SK-N-MC (cell line): ENCODE results near the gene GLG1.
"Not testable (repeated sequence)": the region's sequence is repeated elsewhere in the genome, so short reads cannot be mapped to it uniquely, and the experiment has no call there.

Experiments used
- DNase-seq: peaks from one replicate; pipeline ENCODE4 v3.0.0-alpha.2; 2011; ENCODE audit warnings: low read depth, low spot score
- H3K27ac ChIP-seq: fragments of 200-600 bp; sonication (generic); 2 replicates; pipeline ENCODE4 v1.5.1; 2016; ENCODE audit warnings: mixed run types
- H3K36me3 ChIP-seq: fragments of 200-600 bp; sonication (generic); 2 replicates; pipeline ENCODE4 v1.6.1; 2017; ENCODE audit warnings: antibody characterized with exemption, low read length, mixed read lengths; ENCODE audit not compliant: insufficient read depth
- H3K4me3 ChIP-seq: fragments of 200-600 bp; sonication (generic); 2 replicates; pipeline ENCODE4 v1.5.1; 2016
- H3K9ac ChIP-seq: fragments of 200-600 bp; sonication (generic); 2 replicates; pipeline ENCODE4 v1.8.0; 2017; ENCODE audit warnings: mixed run types, mixed read lengths; ENCODE audit not compliant: insufficient read length
- H3K9me3 ChIP-seq: fragments of 200-600 bp; sonication (generic); 2 replicates; pipeline ENCODE4 v1.6.1; 2017; ENCODE audit warnings: low read depth, mild to moderate bottlenecking, antibody characterized with exemption, low read length, moderate library complexity, mixed read lengths
- EZH2 ChIP-seq: fragments of 200-600 bp; sonication (generic); IDR thresholded peaks from one replicate; pipeline ENCODE4 v1.6.1; 2017; ENCODE audit warnings: antibody characterized with exemption
- FOXP2 ChIP-seq: optimal IDR thresholded peaks from 2 replicates; pipeline ENCODE3; 2011; ENCODE audit warnings: mild to moderate bottlenecking, moderate library complexity; ENCODE audit not compliant: insufficient read depth; ENCODE audit errors: extremely low read length, control extremely low read depth
- POLR2AphosphoS5 ChIP-seq: IDR thresholded peaks from 2 replicates; pipeline ENCODE4 v1.6.1; 2012; ENCODE audit warnings: mild to moderate bottlenecking, low read depth, low read length, borderline replicate concordance

The GLG1 gene

GRCh38 chr16:74439685-74440084 is 167.2 kb downstream of the GLG1 start:
- H3K4me3 ChIP-seq = no peak overlapping the region
- peaks cover 7% of the 10 kb centered on the region; the same call in 1 of the 2 replicates for H3K36me3 ChIP-seq
- no peak overlapping the region for H3K9ac ChIP-seq
- no peak overlapping the region for H3K27ac ChIP-seq
- no peak for DNase-seq
- no peak for TF ChIP-seq POLR2AphosphoS5
- TF ChIP-seq EZH2 = no peak
- TF ChIP-seq FOXP2 = no peak
- H3K9me3 ChIP-seq = no peaks in the 10 kb centered on the region

- no peak for DNase-seq
- Histone ChIP-seq H3K9ac (no peak overlapping the region), H3K9me3 (no peaks in the 10 kb centered on the region), H3K27ac (no peak overlapping the region), H3K4me3 (no peak overlapping the region), H3K36me3 (peaks cover 7% of the 10 kb centered on the region; the same call in 1 of the 2 replicates)
- TF ChIP-seq EZH2 = no peak
- no peak for TF ChIP-seq POLR2AphosphoS5
- no peak for TF ChIP-seq FOXP2
Measured at GRCh38 chr16:74438492-74438979, 168.4 kb downstream of the GLG1 start.

- no peaks in the 10 kb centered on the region for H3K36me3 ChIP-seq
- DNase-seq = no peak
- no peaks in the 10 kb centered on the region for H3K9me3 ChIP-seq
- no peak overlapping the region for H3K4me3 ChIP-seq
- H3K27ac ChIP-seq = no peak overlapping the region
- no peak overlapping the region for H3K9ac ChIP-seq
- TF ChIP-seq POLR2AphosphoS5 (no peak), EZH2 (no peak), FOXP2 (no peak)
Measured at GRCh38 chr16:74431516-74431915, 175.4 kb downstream of the GLG1 start.

- H3K9ac ChIP-seq, H3K9me3 ChIP-seq, H3K4me3 ChIP-seq, DNase-seq, H3K36me3 ChIP-seq: not testable (repeated sequence)
- H3K27ac ChIP-seq = 0 out of 2 replicates have a peak overlapping the region, but pooled peaks have one; percentile 16
Measured at GRCh38 chr16:74430036-74430712, 176.7 kb downstream of the GLG1 start.

GRCh38 chr16:74428493-74428892 is 178.4 kb downstream of the GLG1 start:
- H3K9ac ChIP-seq, H3K36me3 ChIP-seq, H3K9me3 ChIP-seq, DNase-seq, H3K4me3 ChIP-seq, H3K27ac ChIP-seq: not testable (repeated sequence)

- DNase-seq, H3K27ac ChIP-seq, H3K9me3 ChIP-seq, H3K36me3 ChIP-seq, H3K9ac ChIP-seq, H3K4me3 ChIP-seq: not testable (repeated sequence)
Measured at GRCh38 chr16:74425751-74426150, 181.2 kb downstream of the GLG1 start.

GRCh38 chr16:74423721-74424120 is 183.2 kb downstream of the GLG1 start:
- not testable (repeated sequence) for H3K36me3 ChIP-seq, H3K9me3 ChIP-seq, DNase-seq, H3K9ac ChIP-seq, H3K4me3 ChIP-seq, H3K27ac ChIP-seq

- H3K27ac ChIP-seq, H3K9me3 ChIP-seq, H3K9ac ChIP-seq, H3K4me3 ChIP-seq, H3K36me3 ChIP-seq, DNase-seq: not testable (repeated sequence)
Measured at GRCh38 chr16:74422086-74422485, 184.8 kb downstream of the GLG1 start.

- H3K9me3 ChIP-seq, H3K27ac ChIP-seq, H3K9ac ChIP-seq, DNase-seq, H3K4me3 ChIP-seq, H3K36me3 ChIP-seq: not testable (repeated sequence)
Measured at GRCh38 chr16:74421482-74421785, 185.5 kb downstream of the GLG1 start.

GRCh38 chr16:74420612-74421481 is 186.1 kb downstream of the GLG1 start, which contains the start of gene CLEC18B:
Gene CLEC18B (minus strand): TSS chr16:74421478. CDS start chr16:74421270, 208 bp downstream.
- not testable (repeated sequence) for H3K9me3 ChIP-seq, H3K4me3 ChIP-seq, H3K9ac ChIP-seq, DNase-seq, H3K27ac ChIP-seq, H3K36me3 ChIP-seq

- not testable (repeated sequence) for DNase-seq, H3K27ac ChIP-seq, H3K4me3 ChIP-seq, H3K9me3 ChIP-seq, H3K9ac ChIP-seq, H3K36me3 ChIP-seq
Measured at GRCh38 chr16:74419811-74420210, 187.1 kb downstream of the GLG1 start.

- H3K4me3 ChIP-seq, H3K9ac ChIP-seq, DNase-seq, H3K9me3 ChIP-seq, H3K27ac ChIP-seq, H3K36me3 ChIP-seq: not testable (repeated sequence)
Measured at GRCh38 chr16:74417897-74418296, 189.0 kb downstream of the GLG1 start.

GRCh38 chr16:74413920-74414319 is 193.0 kb downstream of the GLG1 start:
- not testable (repeated sequence) for H3K4me3 ChIP-seq

GRCh38 chr16:74413485-74413884 is 193.4 kb downstream of the GLG1 start:
- not testable (repeated sequence) for H3K36me3 ChIP-seq, H3K27ac ChIP-seq, DNase-seq, H3K4me3 ChIP-seq, H3K9me3 ChIP-seq, H3K9ac ChIP-seq

More at GRCh38 chr16:74413920-74414319, 193.0 kb downstream of the GLG1 start:
- not testable (repeated sequence) for H3K9me3 ChIP-seq, H3K9ac ChIP-seq, H3K27ac ChIP-seq, H3K36me3 ChIP-seq, DNase-seq
